Loucy (cell line): ENCODE measurements around the gene GPI.

Source experiments
- H2AFZ ChIP-seq: fragments of 200-600 bp; sonication (generic); 2 replicates; pipeline ENCODE4 v1.6.0; 2016; ENCODE audit warnings: antibody characterized with exemption, mild to moderate bottlenecking, low read length, moderate library complexity
- H3F3A ChIP-seq: fragments of 200-600 bp; 2 replicates; pipeline ENCODE4 v1.6.0; 2016; ENCODE audit warnings: antibody characterized with exemption, low read depth, mild to moderate bottlenecking
- H3K27me3 ChIP-seq: fragments of 200-600 bp; sonication (generic); 2 replicates; pipeline ENCODE4 v1.6.1; 2014; ENCODE audit warnings: low read length, mild to moderate bottlenecking; ENCODE audit not compliant: insufficient read depth, poor library complexity, severe bottlenecking
- H3K36me3 ChIP-seq: fragments of 200-600 bp; sonication (generic); 2 replicates; pipeline ENCODE4 v1.6.1; 2016; ENCODE audit warnings: low read length; ENCODE audit not compliant: insufficient read depth
- H3K4me1 ChIP-seq: fragments of 200-600 bp; sonication (generic); 2 replicates; pipeline ENCODE4 v1.5.1; 2014; ENCODE audit warnings: low read length, mild to moderate bottlenecking; ENCODE audit not compliant: insufficient read depth, poor library complexity, severe bottlenecking
- H3K4me2 ChIP-seq: fragments of 200-600 bp; sonication (generic); 2 replicates; pipeline ENCODE4 v1.6.0; 2014; ENCODE audit warnings: antibody characterized with exemption, low read length, low read depth, mild to moderate bottlenecking; ENCODE audit not compliant: poor library complexity, severe bottlenecking
- H3K4me3 ChIP-seq: fragments of 200-600 bp; sonication (generic); 2 replicates; pipeline ENCODE4 v1.5.1; 2014; ENCODE audit warnings: low read length, mild to moderate bottlenecking, mixed read lengths; ENCODE audit not compliant: poor library complexity, severe bottlenecking
- H3K79me2 ChIP-seq: fragments of 200-600 bp; sonication (generic); 2 replicates; pipeline ENCODE4 v1.6.1; 2014; ENCODE audit warnings: low read length; ENCODE audit not compliant: insufficient read depth
- H3K9ac ChIP-seq: fragments of 200-600 bp; sonication (generic); 2 replicates; pipeline ENCODE4 v1.6.0; 2014; ENCODE audit warnings: mild to moderate bottlenecking, low read depth, low read length, moderate library complexity; ENCODE audit not compliant: poor library complexity, severe bottlenecking
- H3K9me2 ChIP-seq: fragments of 200-600 bp; sonication (generic); replicated peaks from 2 replicates; pipeline ENCODE4 v1.6.1; 2016; ENCODE audit warnings: low read depth, low read length, mixed read lengths
- H3K9me3 ChIP-seq: fragments of 200-600 bp; sonication (generic); 2 replicates; pipeline ENCODE4 v1.6.1; 2014; ENCODE audit warnings: mild to moderate bottlenecking, antibody characterized with exemption, low read length, low read depth; ENCODE audit not compliant: insufficient read depth
- H4K20me1 ChIP-seq: fragments of 200-600 bp; sonication (generic); 2 replicates; pipeline ENCODE4 v1.6.0; 2014; ENCODE audit warnings: antibody characterized with exemption, low read length, mild to moderate bottlenecking; ENCODE audit not compliant: insufficient read depth, poor library complexity, severe bottlenecking
- CTCF ChIP-seq: fragments of 200-600 bp; sonication (generic); conservative IDR thresholded peaks from 2 replicates; pipeline ENCODE4 v1.5.1; 2014; ENCODE audit warnings: mild to moderate bottlenecking, antibody characterized with exemption, low read length
- EZH2phosphoT487 ChIP-seq: fragments of 200-600 bp; IDR thresholded peaks from 2 replicates; pipeline ENCODE4 v1.6.1; 2018; ENCODE audit warnings: antibody characterized with exemption, mild to moderate bottlenecking, moderate library complexity, borderline replicate concordance

The GPI gene

GRCh38 chr19:34416021-34416545 lies 51.1 kb downstream of the GPI start:
- Histone ChIP-seq H3K4me3 (no peak overlapping the region), H3K4me1 (no peaks in the 10 kb centered on the region), H3K9me2 (no peaks in the 10 kb centered on the region), H2AFZ (no peak overlapping the region), H3K79me2 (no peaks in the 10 kb centered on the region), H3K27me3 (no peaks in the 10 kb centered on the region), H4K20me1 (no peaks in the 10 kb centered on the region), H3K9me3 (no peaks in the 10 kb centered on the region), H3F3A (no peaks in the 10 kb centered on the region), H3K9ac (no peak overlapping the region), H3K36me3 (peaks cover 7% of the 10 kb centered on the region; the same call in 1 of the 2 replicates), H3K4me2 (no peak overlapping the region)
- TF ChIP-seq CTCF = no peak
- no peak for TF ChIP-seq EZH2phosphoT487

GRCh38 chr19:34418300-34418699 lies 53.3 kb downstream of the GPI start:
- TF ChIP-seq EZH2phosphoT487 (no peak), CTCF (no peak)
- Histone ChIP-seq H3K9me3 (no peaks in the 10 kb centered on the region), H3K79me2 (no peaks in the 10 kb centered on the region)

GRCh38 chr19:34426096-34426661 lies 61.2 kb downstream of the GPI start:
- no peaks in the 10 kb centered on the region for H3K9me2 ChIP-seq
- peaks cover 30% of the 10 kb centered on the region for H3K79me2 ChIP-seq
- peaks cover 8% of the 10 kb centered on the region; the same call in 1 of the 2 replicates for H3K36me3 ChIP-seq
- H3K4me3 ChIP-seq = no peak overlapping the region
- TF ChIP-seq CTCF (no peak), EZH2phosphoT487 (no peak)
- no peak overlapping the region for H3K9ac ChIP-seq
- H4K20me1 ChIP-seq = peaks cover 27% of the 10 kb centered on the region
- no peaks in the 10 kb centered on the region for H3K9me3 ChIP-seq
- H2AFZ ChIP-seq = no peak overlapping the region
- H3K4me1 ChIP-seq = peaks cover 14% of the 10 kb centered on the region
- H3F3A ChIP-seq = no peaks in the 10 kb centered on the region
- H3K4me2 ChIP-seq = no peak overlapping the region
- H3K27me3 ChIP-seq = no peaks in the 10 kb centered on the region

More at GRCh38 chr19:34418300-34418699, 53.3 kb downstream of the GPI start:
- Histone ChIP-seq H3K27me3 (no peaks in the 10 kb centered on the region), H3K4me3 (no peak overlapping the region), H3F3A (no peaks in the 10 kb centered on the region), H3K9me2 (no peaks in the 10 kb centered on the region), H3K4me1 (no peaks in the 10 kb centered on the region), H4K20me1 (no peaks in the 10 kb centered on the region), H3K4me2 (no peak overlapping the region), H3K36me3 (peaks cover 7% of the 10 kb centered on the region; the same call in 1 of the 2 replicates), H2AFZ (no peak overlapping the region), H3K9ac (no peak overlapping the region)
